Endothelial cell of umbilical vein (primary cell): ENCODE data around the gene COL9A1. TPM values are rescaled to one million over a fixed set of nuclear protein-coding genes. Genes with fewer than 3 reads are reported as not detected.

Experiments
- BruUV-seq: library from RNA; stranded (reverse); fragments of 400-500 nt; replicated peaks from 2 replicates; lab custom pipeline; 2021; lab: Mats Ljungman, UMichigan
- CTCF ChIA-PET: fragments of 300-600, 350-600 bp; sonication (Branson Sonifier 250); formaldehyde crosslinking; loops from one replicate; lab custom pipeline; 2021; ENCODE audit warnings: antibody characterized with exemption, inconsistent platforms; lab: Charles Lee
- POLR2A ChIA-PET: fragments of 300-600, 350-600 bp; sonication (Branson Sonifier 250); formaldehyde crosslinking; loops from one replicate; lab custom pipeline; 2021; ENCODE audit warnings: antibody characterized with exemption, inconsistent platforms; lab: Charles Lee
- DNase-seq: peaks from one replicate; pipeline ENCODE4 v3.0.0-alpha.2; 2011; ENCODE audit warnings: low read depth, low spot score
- FAIRE-seq: peaks from 2 replicates; lab custom pipeline; 2011; peaks lifted over from hg19 to GRCh38; lab: Jason Lieb, UNC
- H2AFZ ChIP-seq: 2 replicates; pipeline ENCODE4 v1.6.0; 2012; ENCODE audit warnings: low read depth, low read length, control low read depth, inconsistent platforms
- H3K27ac ChIP-seq: 2 replicates; pipeline ENCODE4 v1.5.1; 2011; ENCODE audit warnings: low read depth, mild to moderate bottlenecking, control low read depth, low read length, moderate library complexity; ENCODE audit not compliant: insufficient read depth
- H3K27me3 ChIP-seq, 2 experiments: 2 replicates each; pipeline versions ENCODE4 v1.6.0 to v1.6.1; 2011; ENCODE audit warnings: low read length in 2 of 2, mixed read lengths in 1 of 2; ENCODE audit not compliant: control insufficient read depth in 2 of 2, insufficient read depth in 2 of 2
- H3K36me3 ChIP-seq, 2 experiments: 2 replicates in 1 of 2; 3 replicates in 1 of 2; pipeline ENCODE4 v1.5.1; 2011; ENCODE audit warnings: low read length in 2 of 2, mild to moderate bottlenecking in 1 of 2, moderate library complexity in 1 of 2; ENCODE audit not compliant: control insufficient read depth in 2 of 2, insufficient read depth in 2 of 2; ENCODE audit errors: extremely low read depth in 1 of 2
- H3K4me1 ChIP-seq: 3 replicates; pipeline ENCODE4 v1.5.1; 2011; ENCODE audit warnings: mild to moderate bottlenecking, low read length; ENCODE audit not compliant: control insufficient read depth, insufficient read depth; ENCODE audit errors: extremely low read depth
- H3K4me2 ChIP-seq: 2 replicates; pipeline ENCODE4 v1.6.1; 2011; ENCODE audit warnings: low read length, control low read depth, mixed read lengths; ENCODE audit not compliant: insufficient read depth
- H3K4me3 ChIP-seq, 3 experiments: fragments of 200-600 bp in 1 of 3; sonication (generic), shearing (Covaris generic) in 1 of 3; replicated peaks in 1 of 3; 2 replicates each; pipeline ENCODE4 v1.5.1; 2011 to 2016; ENCODE audit warnings: control low read depth in 3 of 3, low read length in 3 of 3, mild to moderate bottlenecking in 2 of 3, inconsistent platforms in 1 of 3, low read depth in 1 of 3, moderate library complexity in 1 of 3; ENCODE audit not compliant: insufficient read depth in 1 of 3
- H3K79me2 ChIP-seq: 2 replicates; pipeline ENCODE4 v1.6.0; 2012; ENCODE audit warnings: low read length, inconsistent platforms; ENCODE audit not compliant: control insufficient read depth, insufficient read depth
- H3K9ac ChIP-seq: replicated peaks from 2 replicates; pipeline ENCODE3; 2011; ENCODE audit warnings: low read length, control low read depth; ENCODE audit not compliant: insufficient read depth; ENCODE audit errors: extremely low read depth
- H3K9me1 ChIP-seq: replicated peaks from 3 replicates; pipeline ENCODE4 v1.6.0; 2011; ENCODE audit warnings: mild to moderate bottlenecking, low read length; ENCODE audit not compliant: control insufficient read depth, insufficient read depth; ENCODE audit errors: extremely low read depth
- H3K9me3 ChIP-seq: replicated peaks from 2 replicates; pipeline ENCODE4 v1.5.1; 2012; ENCODE audit warnings: low read length, inconsistent platforms; ENCODE audit not compliant: control insufficient read depth, insufficient read depth
- H4K20me1 ChIP-seq: replicated peaks from 2 replicates; pipeline ENCODE3; 2011; ENCODE audit warnings: mild to moderate bottlenecking, low read length; ENCODE audit not compliant: control insufficient read depth, insufficient read depth; ENCODE audit errors: extremely low read depth
- CTCF ChIP-seq, 2 donors: IDR thresholded peaks; 1 replicate in 1 of 2; 2 replicates in 1 of 2; pipeline ENCODE4 v1.5.1; 2011; ENCODE audit warnings: low read length in 2 of 2, mild to moderate bottlenecking in 2 of 2, moderate library complexity in 2 of 2, control low read depth in 1 of 2, inconsistent platforms in 1 of 2, low read depth in 1 of 2; ENCODE audit not compliant: insufficient read depth in 1 of 2; ENCODE audit errors: extremely low read depth in 1 of 2
- EZH2 ChIP-seq: IDR thresholded peaks from 2 replicates; pipeline ENCODE4 v1.6.1; 2012; ENCODE audit warnings: borderline replicate concordance, low read depth, mild to moderate bottlenecking, moderate library complexity, low read length, inconsistent platforms; ENCODE audit not compliant: severe bottlenecking
- FOS ChIP-seq: IDR thresholded peaks from 2 replicates; pipeline ENCODE4 v1.6.1; 2011; ENCODE audit warnings: mild to moderate bottlenecking, low read length, moderate library complexity, borderline replicate concordance; ENCODE audit not compliant: insufficient read depth
- GATA2 ChIP-seq: IDR thresholded peaks from 2 replicates; pipeline ENCODE4 v1.7.0; 2011; ENCODE audit warnings: low read depth, mild to moderate bottlenecking, moderate library complexity, mixed read lengths, low read length; ENCODE audit not compliant: insufficient read length, insufficient read depth
- JUN ChIP-seq: IDR thresholded peaks from 2 replicates; pipeline ENCODE4 v1.6.1; 2011; ENCODE audit warnings: borderline replicate concordance, low read depth; ENCODE audit not compliant: insufficient read length, insufficient read depth
- MAX ChIP-seq: IDR thresholded peaks from 2 replicates; pipeline ENCODE4 v1.6.1; 2011; ENCODE audit not compliant: insufficient read depth, insufficient read length
- MYC ChIP-seq: IDR thresholded peaks from one replicate; pipeline ENCODE4 v1.6.1; 2011; ENCODE audit warnings: mild to moderate bottlenecking, low read depth, low read length
- POLR2A ChIP-seq: IDR thresholded peaks from 2 replicates; pipeline ENCODE4 v1.6.1; 2012; ENCODE audit warnings: low read depth, mild to moderate bottlenecking, control low read depth, low read length
- POLR2AphosphoS5 ChIP-seq: IDR thresholded peaks from 2 replicates; pipeline ENCODE4 v1.6.1; 2012; ENCODE audit warnings: low read depth, mild to moderate bottlenecking, control low read depth, low read length, moderate library complexity; ENCODE audit not compliant: insufficient read depth
- dilution Hi-C: fragments of 300-500 bp; cut with MboI; formaldehyde crosslinking; loops from one replicate; pipeline ENCODE4 v1.15.0; 2019; ENCODE audit warnings: low sequenced_read_pairs; ENCODE audit not compliant: extremely low pct_ligation_motif_present
- intact Hi-C: fragments of 100-400 bp; cut with micrococcal nuclease; formaldehyde crosslinking; loops from one replicate; pipeline ENCODE4 v1.10.0; 2022
- polyA plus RNA-seq, 4 experiments: library from polyadenylated mRNA; depleted of rRNA in 3 of 4; stranded (reverse) in 3 of 4; unstranded in 1 of 4; fragments of >200 nt; gene quantifications; 2 replicates each; pipeline versions ENCODE4 v1.2.1 to v1.2.3, GENCODE V29; 2011 to 2012; ENCODE audit warnings: missing spikeins in 1 of 4
- total RNA-seq: library from RNA; stranded (reverse); gene quantifications from 2 replicates; pipeline ENCODE4 v1.2.3, GENCODE V29; 2021

The COL9A1 gene
- total and polyA plus RNA-seq, 2 donors (not counting 3 experiments of a cell fraction or from before 2014, with no cell fraction given), result not detected

- no peak overlapping the region for H3K27ac ChIP-seq
- no peaks in the 10 kb centered on the region for H3K27me3 ChIP-seq
- H3K4me2 ChIP-seq, result no peak overlapping the region
- POLR2A ChIA-PET, result no interaction called here
- H3K4me1 ChIP-seq, result no peaks in the 10 kb centered on the region
- TF ChIP-seq CTCF (IDR thresholded peaks at IDR 0.05; ENCODE audit: extremely low read depth in 1 of 2, insufficient read depth in 1 of 2, low read depth in 1 of 2, low read length in 2 of 2) (no peak), GATA2 (no peak), JUN (no peak), FOS (no peak), POLR2AphosphoS5 (no peak), POLR2A (no peak), EZH2 (no peak), MAX (no peak), MYC (no peak)
- H4K20me1 ChIP-seq, result no peaks in the 10 kb centered on the region
- intact Hi-C loops, result no loop called here
- H2AFZ ChIP-seq, result no peak overlapping the region
- CTCF ChIA-PET, result interaction anchor here (1.2 kb wide), 1 partner anchor 10 kb away, joined by 3 read pairs; no protein-coding TSS in a partner anchor
- no peaks in the 10 kb centered on the region for H3K9me3 ChIP-seq
- dilution Hi-C loops, result no loop called here
- no peaks in the 10 kb centered on the region for H3K36me3 ChIP-seq
- no TSS peak for BruUV-seq
- DNase-seq (no peak), FAIRE-seq (no peak)
- H3K79me2 ChIP-seq, result no peaks in the 10 kb centered on the region
- H3K4me3 ChIP-seq, result no peak overlapping the region
- no peak overlapping the region for H3K9ac ChIP-seq
- H3K9me1 ChIP-seq, result no peaks in the 10 kb centered on the region
Measured at GRCh38 chr6:70175770-70176169, 127.1 kb downstream of the COL9A1 start.
